ENCODE results near the gene ITCH.
"Not testable (repeated sequence)": the region's sequence is repeated elsewhere in the genome, so short reads cannot be mapped to it uniquely, and the experiment has no call there.

DNA sequence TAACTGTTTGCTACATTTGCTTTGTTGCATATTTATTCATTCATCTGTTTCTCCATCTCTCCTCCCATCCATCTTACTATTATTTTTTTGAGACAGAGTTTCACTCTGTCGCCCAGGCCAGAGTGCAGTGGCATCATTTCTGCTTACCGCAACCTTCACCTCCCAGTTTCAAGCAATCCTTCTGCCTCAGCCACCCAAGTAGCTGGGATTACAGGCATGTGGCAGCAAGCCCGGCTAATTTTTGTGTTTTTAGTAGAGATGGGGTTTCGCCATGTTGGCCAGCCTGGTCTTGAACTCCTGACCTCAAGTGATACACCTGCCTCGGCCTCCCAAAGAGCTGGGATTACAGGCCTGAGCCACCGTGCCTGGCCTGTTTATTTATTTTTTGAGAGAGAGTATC lies 9.6 kb upstream of the ITCH start:
- TF ChIP-seq, protein P1, sequence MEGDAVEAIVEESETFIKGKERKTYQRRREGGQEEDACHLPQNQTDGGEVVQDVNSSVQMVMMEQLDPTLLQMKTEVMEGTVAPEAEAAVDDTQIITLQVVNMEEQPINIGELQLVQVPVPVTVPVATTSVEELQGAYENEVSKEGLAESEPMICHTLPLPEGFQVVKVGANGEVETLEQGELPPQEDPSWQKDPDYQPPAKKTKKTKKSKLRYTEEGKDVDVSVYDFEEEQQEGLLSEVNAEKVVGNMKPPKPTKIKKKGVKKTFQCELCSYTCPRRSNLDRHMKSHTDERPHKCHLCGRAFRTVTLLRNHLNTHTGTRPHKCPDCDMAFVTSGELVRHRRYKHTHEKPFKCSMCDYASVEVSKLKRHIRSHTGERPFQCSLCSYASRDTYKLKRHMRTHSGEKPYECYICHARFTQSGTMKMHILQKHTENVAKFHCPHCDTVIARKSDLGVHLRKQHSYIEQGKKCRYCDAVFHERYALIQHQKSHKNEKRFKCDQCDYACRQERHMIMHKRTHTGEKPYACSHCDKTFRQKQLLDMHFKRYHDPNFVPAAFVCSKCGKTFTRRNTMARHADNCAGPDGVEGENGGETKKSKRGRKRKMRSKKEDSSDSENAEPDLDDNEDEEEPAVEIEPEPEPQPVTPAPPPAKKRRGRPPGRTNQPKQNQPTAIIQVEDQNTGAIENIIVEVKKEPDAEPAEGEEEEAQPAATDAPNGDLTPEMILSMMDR (IDR thresholded peaks at IDR 0.05 in 2 of 3, conservative IDR thresholded peaks at IDR 0.05 in 1 of 3; ENCODE audit: borderline replicate concordance in 1 of 3, insufficient read depth in 1 of 3, low read depth in 2 of 3, low read length in 2 of 3) = not testable (repeated sequence)
- not testable (repeated sequence) for TF ChIP-seq EZH2 (IDR thresholded peaks at IDR 0.05); SIN3A (IDR thresholded peaks at IDR 0.05; ENCODE audit: low read depth); CEBPB (IDR thresholded peaks at IDR 0.05; ENCODE audit: low read depth); EZH2phosphoT487 (IDR thresholded peaks at IDR 0.05; ENCODE audit: borderline replicate concordance); ZNF274 (IDR thresholded peaks at IDR 0.05; ENCODE audit: low read depth, low read length); JUND (IDR thresholded peaks at IDR 0.05); EGR1 (IDR thresholded peaks at IDR 0.05; ENCODE audit: low read depth); POLR2A (IDR thresholded peaks at IDR 0.05; ENCODE audit: borderline replicate concordance, extremely low read depth, insufficient read depth, insufficient read length); POLR2AphosphoS5 (IDR thresholded peaks at IDR 0.05; ENCODE audit: low read depth, low read length)
- TF ChIP-seq, protein P2, sequence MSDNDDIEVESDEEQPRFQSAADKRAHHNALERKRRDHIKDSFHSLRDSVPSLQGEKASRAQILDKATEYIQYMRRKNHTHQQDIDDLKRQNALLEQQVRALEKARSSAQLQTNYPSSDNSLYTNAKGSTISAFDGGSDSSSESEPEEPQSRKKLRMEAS (IDR thresholded peaks at IDR 0.05) = not testable (repeated sequence)
- TF ChIP-seq, protein P3, sequence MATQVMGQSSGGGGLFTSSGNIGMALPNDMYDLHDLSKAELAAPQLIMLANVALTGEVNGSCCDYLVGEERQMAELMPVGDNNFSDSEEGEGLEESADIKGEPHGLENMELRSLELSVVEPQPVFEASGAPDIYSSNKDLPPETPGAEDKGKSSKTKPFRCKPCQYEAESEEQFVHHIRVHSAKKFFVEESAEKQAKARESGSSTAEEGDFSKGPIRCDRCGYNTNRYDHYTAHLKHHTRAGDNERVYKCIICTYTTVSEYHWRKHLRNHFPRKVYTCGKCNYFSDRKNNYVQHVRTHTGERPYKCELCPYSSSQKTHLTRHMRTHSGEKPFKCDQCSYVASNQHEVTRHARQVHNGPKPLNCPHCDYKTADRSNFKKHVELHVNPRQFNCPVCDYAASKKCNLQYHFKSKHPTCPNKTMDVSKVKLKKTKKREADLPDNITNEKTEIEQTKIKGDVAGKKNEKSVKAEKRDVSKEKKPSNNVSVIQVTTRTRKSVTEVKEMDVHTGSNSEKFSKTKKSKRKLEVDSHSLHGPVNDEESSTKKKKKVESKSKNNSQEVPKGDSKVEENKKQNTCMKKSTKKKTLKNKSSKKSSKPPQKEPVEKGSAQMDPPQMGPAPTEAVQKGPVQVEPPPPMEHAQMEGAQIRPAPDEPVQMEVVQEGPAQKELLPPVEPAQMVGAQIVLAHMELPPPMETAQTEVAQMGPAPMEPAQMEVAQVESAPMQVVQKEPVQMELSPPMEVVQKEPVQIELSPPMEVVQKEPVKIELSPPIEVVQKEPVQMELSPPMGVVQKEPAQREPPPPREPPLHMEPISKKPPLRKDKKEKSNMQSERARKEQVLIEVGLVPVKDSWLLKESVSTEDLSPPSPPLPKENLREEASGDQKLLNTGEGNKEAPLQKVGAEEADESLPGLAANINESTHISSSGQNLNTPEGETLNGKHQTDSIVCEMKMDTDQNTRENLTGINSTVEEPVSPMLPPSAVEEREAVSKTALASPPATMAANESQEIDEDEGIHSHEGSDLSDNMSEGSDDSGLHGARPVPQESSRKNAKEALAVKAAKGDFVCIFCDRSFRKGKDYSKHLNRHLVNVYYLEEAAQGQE (IDR thresholded peaks at IDR 0.05; ENCODE audit: low read depth) = not testable (repeated sequence)
